ENCODE measurements around the gene ADCYAP1R1.

GRCh38 chr7:31027161-31027965 lies 24.7 kb upstream of the ADCYAP1R1 start:
- TF ChIP-seq CTCF (IDR thresholded peaks at IDR 0.05): no peak
- no peak for TF ChIP-seq EZH2phosphoT487 (IDR thresholded peaks at IDR 0.05)
- no peak for TF ChIP-seq EZH2 (IDR thresholded peaks at IDR 0.05)
